A549 (cell line): ENCODE measurements around the gene TMEM44.

ENCODE experiments used
- TF ChIP-seq, protein P1 (sequence below): fragments of 450-650 bp; IDR thresholded peaks from 2 replicates; pipeline ENCODE4 v1.6.1; 2014; ENCODE audit warnings: antibody characterized with exemption
- TF ChIP-seq, protein P2 (sequence below): fragments of >200 bp; sonication (Bioruptor Twin); formaldehyde crosslinking; IDR thresholded peaks from 3 replicates; pipeline ENCODE4 v1.5.1; 2016

DNA sequence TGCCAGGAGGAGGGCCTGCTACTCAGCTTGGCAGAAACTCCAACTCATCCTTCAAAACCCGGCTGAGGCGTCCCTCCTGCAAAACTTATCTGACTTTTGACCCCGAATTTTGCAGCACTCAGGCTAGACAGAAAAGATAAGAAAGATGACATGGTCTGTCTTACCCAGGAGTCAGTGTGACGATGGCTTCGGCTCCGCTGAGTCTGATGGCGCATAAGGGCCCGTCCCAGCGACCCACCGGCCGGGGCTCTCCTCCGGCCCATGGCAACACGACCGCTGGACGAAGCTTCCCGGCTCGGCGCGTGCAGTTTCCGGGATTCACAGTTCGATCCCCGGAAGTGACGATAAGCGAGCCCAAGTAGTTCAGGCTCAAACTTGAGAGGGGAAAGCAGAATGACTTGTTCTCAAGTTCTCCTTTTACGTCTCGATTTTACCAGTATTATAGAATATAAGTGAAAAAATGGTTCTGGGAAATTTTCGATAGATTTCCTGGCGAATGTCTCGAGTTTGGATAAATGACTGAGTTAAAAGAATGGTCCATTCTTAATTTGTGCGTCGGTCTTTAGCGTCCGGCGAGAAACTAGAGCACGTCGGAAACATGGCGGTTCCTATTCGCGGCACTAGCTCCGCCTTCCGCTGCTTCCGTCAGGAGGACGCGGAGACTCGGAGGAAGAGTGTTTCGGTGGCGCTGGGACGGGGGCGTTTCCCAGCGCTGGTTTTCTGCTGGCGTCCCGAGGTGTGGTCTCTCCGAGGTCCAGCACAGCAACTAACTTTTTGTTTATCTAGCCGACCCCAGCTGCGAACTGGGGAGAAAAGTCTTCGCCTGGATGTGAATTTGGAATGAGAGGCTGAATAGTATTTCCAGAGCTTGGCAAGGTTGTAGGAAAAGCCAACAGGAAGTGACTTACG lies 38.9 kb upstream of the TMEM44 start, which contains the start of gene LSG1:
- TF ChIP-seq, protein P1, sequence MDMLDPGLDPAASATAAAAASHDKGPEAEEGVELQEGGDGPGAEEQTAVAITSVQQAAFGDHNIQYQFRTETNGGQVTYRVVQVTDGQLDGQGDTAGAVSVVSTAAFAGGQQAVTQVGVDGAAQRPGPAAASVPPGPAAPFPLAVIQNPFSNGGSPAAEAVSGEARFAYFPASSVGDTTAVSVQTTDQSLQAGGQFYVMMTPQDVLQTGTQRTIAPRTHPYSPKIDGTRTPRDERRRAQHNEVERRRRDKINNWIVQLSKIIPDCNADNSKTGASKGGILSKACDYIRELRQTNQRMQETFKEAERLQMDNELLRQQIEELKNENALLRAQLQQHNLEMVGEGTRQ: no peak
- TF ChIP-seq, protein P2, sequence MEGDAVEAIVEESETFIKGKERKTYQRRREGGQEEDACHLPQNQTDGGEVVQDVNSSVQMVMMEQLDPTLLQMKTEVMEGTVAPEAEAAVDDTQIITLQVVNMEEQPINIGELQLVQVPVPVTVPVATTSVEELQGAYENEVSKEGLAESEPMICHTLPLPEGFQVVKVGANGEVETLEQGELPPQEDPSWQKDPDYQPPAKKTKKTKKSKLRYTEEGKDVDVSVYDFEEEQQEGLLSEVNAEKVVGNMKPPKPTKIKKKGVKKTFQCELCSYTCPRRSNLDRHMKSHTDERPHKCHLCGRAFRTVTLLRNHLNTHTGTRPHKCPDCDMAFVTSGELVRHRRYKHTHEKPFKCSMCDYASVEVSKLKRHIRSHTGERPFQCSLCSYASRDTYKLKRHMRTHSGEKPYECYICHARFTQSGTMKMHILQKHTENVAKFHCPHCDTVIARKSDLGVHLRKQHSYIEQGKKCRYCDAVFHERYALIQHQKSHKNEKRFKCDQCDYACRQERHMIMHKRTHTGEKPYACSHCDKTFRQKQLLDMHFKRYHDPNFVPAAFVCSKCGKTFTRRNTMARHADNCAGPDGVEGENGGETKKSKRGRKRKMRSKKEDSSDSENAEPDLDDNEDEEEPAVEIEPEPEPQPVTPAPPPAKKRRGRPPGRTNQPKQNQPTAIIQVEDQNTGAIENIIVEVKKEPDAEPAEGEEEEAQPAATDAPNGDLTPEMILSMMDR: no peak
